Glutamatergic neuron (in vitro differentiated cells): ENCODE data around the gene NUDT16L1. TPM values are rescaled to one million over a fixed set of nuclear protein-coding genes. Genes with fewer than 3 reads are reported as not detected.

Experiments
- DNase-seq: peaks from one replicate; pipeline ENCODE4 v3.0.0; 2022
- H3K27ac Mint-ChIP-seq: one replicate; pipeline ENCODE4 v1.8.0; 2020; ENCODE audit warnings: mild to moderate bottlenecking, mixed read lengths, inconsistent platforms; ENCODE audit not compliant: unreplicated experiment
- H3K27me3 Mint-ChIP-seq: one replicate; pipeline ENCODE4 v1.8.0; 2020; ENCODE audit warnings: mild to moderate bottlenecking, moderate library complexity, mixed read lengths, inconsistent platforms; ENCODE audit not compliant: unreplicated experiment
- H3K36me3 Mint-ChIP-seq: one replicate; pipeline ENCODE4 v1.8.0; 2020; ENCODE audit warnings: mild to moderate bottlenecking, mixed read lengths, inconsistent platforms; ENCODE audit not compliant: unreplicated experiment
- H3K4me1 Mint-ChIP-seq: one replicate; pipeline ENCODE4 v1.8.0; 2020; ENCODE audit warnings: mild to moderate bottlenecking, low read depth, mixed read lengths, inconsistent platforms; ENCODE audit not compliant: unreplicated experiment
- H3K4me3 Mint-ChIP-seq: one replicate; pipeline ENCODE4 v1.8.0; 2020; ENCODE audit warnings: mild to moderate bottlenecking, mixed read lengths, inconsistent platforms; ENCODE audit not compliant: unreplicated experiment
- H3K9me3 Mint-ChIP-seq: one replicate; pipeline ENCODE4 v1.8.0; 2020; ENCODE audit warnings: mild to moderate bottlenecking, moderate library complexity, mixed read lengths, inconsistent platforms; ENCODE audit not compliant: unreplicated experiment
- CTCF ChIP-seq: fragments of 200-600 bp; sonication (generic); IDR thresholded peaks from one replicate; pipeline ENCODE4 v1.5.0; 2021; ENCODE audit not compliant: partially characterized antibody, unreplicated experiment
- microRNA-seq: library from miRNA; unstranded; fragments of <30 nt; microRNA quantifications from one replicate; pipeline ENCODE4, GENCODE V29; 2020; ENCODE audit not compliant: unreplicated experiment
- total RNA-seq: library from RNA; stranded (reverse); fragmentation: NEBNext Ultra II Directional; extraction: Animal tissue kit (Norgen Biotek cat#: 25700); gene quantifications from one replicate; pipeline ENCODE4 v1.2.1, GENCODE V29; 2021; ENCODE audit not compliant: unreplicated experiment

NUDT16L1 gene
- total RNA-seq, 1 donor from 2014 or later: 34.3 TPM

DNA sequence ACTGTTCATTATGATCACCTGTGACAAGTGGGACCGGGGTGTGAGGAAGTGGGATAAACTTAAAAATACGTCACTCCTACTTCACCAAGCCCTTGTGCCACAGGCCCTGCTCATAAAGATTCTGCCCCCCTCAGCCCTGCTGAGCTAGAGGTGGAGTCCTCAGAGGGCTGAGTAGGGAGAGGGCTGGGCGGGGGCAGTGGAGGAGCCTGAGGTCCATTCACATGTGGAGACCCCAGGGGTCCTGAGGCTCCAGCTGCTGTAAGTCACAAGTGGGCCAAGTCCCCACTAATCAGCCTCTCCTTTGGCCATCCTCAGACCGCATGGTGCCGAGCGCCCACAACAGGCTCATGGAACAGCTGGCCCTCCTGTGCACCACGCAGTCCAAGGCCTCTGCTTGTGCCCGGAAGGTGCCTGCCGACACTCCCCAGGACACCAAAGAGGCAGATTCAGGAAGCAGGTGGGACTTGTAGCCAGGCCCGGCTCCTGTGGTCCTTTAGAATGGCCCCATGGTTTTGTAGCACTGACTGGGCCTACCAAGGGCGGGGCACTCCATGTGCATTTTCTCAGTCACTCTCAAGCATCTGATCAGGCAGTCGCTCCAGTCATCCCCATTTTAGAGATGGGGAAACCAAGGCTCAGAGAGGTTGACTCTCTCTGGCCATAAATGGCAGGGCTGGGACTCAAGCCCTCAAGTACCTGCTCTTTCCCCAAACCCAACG is 51.4 kb downstream of the NUDT16L1 start:
- H3K36me3 Mint-ChIP-seq: no peaks in the 10 kb centered on the region
- H3K9me3 Mint-ChIP-seq: peaks cover 4% of the 10 kb centered on the region
- peaks cover 22% of the 10 kb centered on the region for H3K4me1 Mint-ChIP-seq
- H3K4me3 Mint-ChIP-seq: no peak overlapping the region
- no peak for DNase-seq
- no peak overlapping the region for H3K27ac Mint-ChIP-seq
- H3K27me3 Mint-ChIP-seq: peaks cover 2% of the 10 kb centered on the region
- TF ChIP-seq CTCF: no peak

GRCh38 chr16:4745274-4745569 is 51.9 kb downstream of the NUDT16L1 start:
- Mint-ChIP-seq H3K4me3 (no peak overlapping the region), H3K4me1 (peaks cover 22% of the 10 kb centered on the region), H3K36me3 (no peaks in the 10 kb centered on the region), H3K27me3 (peaks cover 2% of the 10 kb centered on the region), H3K9me3 (peaks cover 4% of the 10 kb centered on the region), H3K27ac (no peak overlapping the region)
- TF ChIP-seq CTCF: no peak
- no peak for DNase-seq

Small RNA genes within 50 kb of the gene (microRNA-seq; reads per million reads assigned to microRNA genes)
- gene MIR6769A: 7.4 reads per million, percentile 41 among the genes with 10 or more reads in this experiment

Other genes starting within 250 kb of the NUDT16L1 start
- gene NMRAL1, start 218.9 kb upstream of the NUDT16L1 start, total RNA-seq: 38.3 TPM
- 76.0 TPM for gene HMOX2, start 217.2 kb upstream of the NUDT16L1 start, total RNA-seq
- gene CDIP1, start 154.8 kb upstream of the NUDT16L1 start, total RNA-seq: 51.6 TPM
- 0.83 TPM for gene C16orf96, start 137.2 kb upstream of the NUDT16L1 start, total RNA-seq
- 54.6 TPM for gene UBALD1, start 78.7 kb upstream of the NUDT16L1 start, total RNA-seq
- 150 TPM for gene MGRN1, start 68.7 kb upstream of the NUDT16L1 start, total RNA-seq
- 43.5 TPM for gene ANKS3, start 40.7 kb downstream of the NUDT16L1 start, total RNA-seq
- 0.59 TPM for gene DNAAF8, start 41.0 kb downstream of the NUDT16L1 start, total RNA-seq
- gene ZNF500, start 73.6 kb downstream of the NUDT16L1 start, total RNA-seq: 19.8 TPM
- 0.96 TPM for gene SEPTIN12, start 94.8 kb downstream of the NUDT16L1 start, total RNA-seq
- gene SMIM22, start 101.8 kb downstream of the NUDT16L1 start, total RNA-seq: not detected
- 113 TPM for gene ROGDI, start 109.1 kb downstream of the NUDT16L1 start, total RNA-seq
- gene GLYR1, start 153.7 kb downstream of the NUDT16L1 start, total RNA-seq: 133 TPM
- 34.3 TPM for gene UBN1, start 153.9 kb downstream of the NUDT16L1 start, total RNA-seq
- 4.7 TPM for gene PPL, start 243.6 kb downstream of the NUDT16L1 start, total RNA-seq